Endothelial cell of umbilical vein (primary cell): ENCODE results near the gene CCDC40. TPM values are rescaled to one million over a fixed set of nuclear protein-coding genes. Genes with fewer than 3 reads are reported as not detected.

ENCODE experiments used
- BruUV-seq: library from RNA; stranded (reverse); fragments of 400-500 nt; replicated peaks from 2 replicates; lab custom pipeline; 2021; lab: Mats Ljungman, UMichigan
- CTCF ChIA-PET: fragments of 300-600, 350-600 bp; sonication (Branson Sonifier 250); formaldehyde crosslinking; loops from one replicate; lab custom pipeline; 2021; ENCODE audit warnings: antibody characterized with exemption, inconsistent platforms; lab: Charles Lee
- POLR2A ChIA-PET: fragments of 300-600, 350-600 bp; sonication (Branson Sonifier 250); formaldehyde crosslinking; loops from one replicate; lab custom pipeline; 2021; ENCODE audit warnings: antibody characterized with exemption, inconsistent platforms; lab: Charles Lee
- DNase-seq: peaks from one replicate; pipeline ENCODE4 v3.0.0-alpha.2; 2011; ENCODE audit warnings: low read depth, low spot score
- FAIRE-seq: peaks from 2 replicates; lab custom pipeline; 2011; peaks lifted over from hg19 to GRCh38; lab: Jason Lieb, UNC
- H2AFZ ChIP-seq: 2 replicates; pipeline ENCODE4 v1.6.0; 2012; ENCODE audit warnings: low read depth, low read length, control low read depth, inconsistent platforms
- H3K27ac ChIP-seq: 2 replicates; pipeline ENCODE4 v1.5.1; 2011; ENCODE audit warnings: low read depth, mild to moderate bottlenecking, control low read depth, low read length, moderate library complexity; ENCODE audit not compliant: insufficient read depth
- H3K27me3 ChIP-seq, 2 experiments: 2 replicates each; pipeline versions ENCODE4 v1.6.0 to v1.6.1; 2011; ENCODE audit warnings: low read length in 2 of 2, mixed read lengths in 1 of 2; ENCODE audit not compliant: control insufficient read depth in 2 of 2, insufficient read depth in 2 of 2
- H3K36me3 ChIP-seq, 2 experiments: 2 replicates in 1 of 2; 3 replicates in 1 of 2; pipeline ENCODE4 v1.5.1; 2011; ENCODE audit warnings: low read length in 2 of 2, mild to moderate bottlenecking in 1 of 2, moderate library complexity in 1 of 2; ENCODE audit not compliant: control insufficient read depth in 2 of 2, insufficient read depth in 2 of 2; ENCODE audit errors: extremely low read depth in 1 of 2
- H3K4me1 ChIP-seq: 3 replicates; pipeline ENCODE4 v1.5.1; 2011; ENCODE audit warnings: mild to moderate bottlenecking, low read length; ENCODE audit not compliant: control insufficient read depth, insufficient read depth; ENCODE audit errors: extremely low read depth
- H3K4me2 ChIP-seq: 2 replicates; pipeline ENCODE4 v1.6.1; 2011; ENCODE audit warnings: low read length, control low read depth, mixed read lengths; ENCODE audit not compliant: insufficient read depth
- H3K4me3 ChIP-seq, 3 experiments: fragments of 200-600 bp in 1 of 3; sonication (generic), shearing (Covaris generic) in 1 of 3; replicated peaks in 1 of 3; 2 replicates each; pipeline ENCODE4 v1.5.1; 2011 to 2016; ENCODE audit warnings: control low read depth in 3 of 3, low read length in 3 of 3, mild to moderate bottlenecking in 2 of 3, inconsistent platforms in 1 of 3, low read depth in 1 of 3, moderate library complexity in 1 of 3; ENCODE audit not compliant: insufficient read depth in 1 of 3
- H3K79me2 ChIP-seq: 2 replicates; pipeline ENCODE4 v1.6.0; 2012; ENCODE audit warnings: low read length, inconsistent platforms; ENCODE audit not compliant: control insufficient read depth, insufficient read depth
- H3K9ac ChIP-seq: replicated peaks from 2 replicates; pipeline ENCODE3; 2011; ENCODE audit warnings: low read length, control low read depth; ENCODE audit not compliant: insufficient read depth; ENCODE audit errors: extremely low read depth
- H3K9me1 ChIP-seq: replicated peaks from 3 replicates; pipeline ENCODE4 v1.6.0; 2011; ENCODE audit warnings: mild to moderate bottlenecking, low read length; ENCODE audit not compliant: control insufficient read depth, insufficient read depth; ENCODE audit errors: extremely low read depth
- H3K9me3 ChIP-seq: replicated peaks from 2 replicates; pipeline ENCODE4 v1.5.1; 2012; ENCODE audit warnings: low read length, inconsistent platforms; ENCODE audit not compliant: control insufficient read depth, insufficient read depth
- H4K20me1 ChIP-seq: replicated peaks from 2 replicates; pipeline ENCODE3; 2011; ENCODE audit warnings: mild to moderate bottlenecking, low read length; ENCODE audit not compliant: control insufficient read depth, insufficient read depth; ENCODE audit errors: extremely low read depth
- CTCF ChIP-seq, 2 donors: IDR thresholded peaks; 1 replicate in 1 of 2; 2 replicates in 1 of 2; pipeline ENCODE4 v1.5.1; 2011; ENCODE audit warnings: low read length in 2 of 2, mild to moderate bottlenecking in 2 of 2, moderate library complexity in 2 of 2, control low read depth in 1 of 2, inconsistent platforms in 1 of 2, low read depth in 1 of 2; ENCODE audit not compliant: insufficient read depth in 1 of 2; ENCODE audit errors: extremely low read depth in 1 of 2
- EZH2 ChIP-seq: IDR thresholded peaks from 2 replicates; pipeline ENCODE4 v1.6.1; 2012; ENCODE audit warnings: borderline replicate concordance, low read depth, mild to moderate bottlenecking, moderate library complexity, low read length, inconsistent platforms; ENCODE audit not compliant: severe bottlenecking
- FOS ChIP-seq: IDR thresholded peaks from 2 replicates; pipeline ENCODE4 v1.6.1; 2011; ENCODE audit warnings: mild to moderate bottlenecking, low read length, moderate library complexity, borderline replicate concordance; ENCODE audit not compliant: insufficient read depth
- GATA2 ChIP-seq: IDR thresholded peaks from 2 replicates; pipeline ENCODE4 v1.7.0; 2011; ENCODE audit warnings: low read depth, mild to moderate bottlenecking, moderate library complexity, mixed read lengths, low read length; ENCODE audit not compliant: insufficient read length, insufficient read depth
- JUN ChIP-seq: IDR thresholded peaks from 2 replicates; pipeline ENCODE4 v1.6.1; 2011; ENCODE audit warnings: borderline replicate concordance, low read depth; ENCODE audit not compliant: insufficient read length, insufficient read depth
- MAX ChIP-seq: IDR thresholded peaks from 2 replicates; pipeline ENCODE4 v1.6.1; 2011; ENCODE audit not compliant: insufficient read depth, insufficient read length
- MYC ChIP-seq: IDR thresholded peaks from one replicate; pipeline ENCODE4 v1.6.1; 2011; ENCODE audit warnings: mild to moderate bottlenecking, low read depth, low read length
- POLR2A ChIP-seq: IDR thresholded peaks from 2 replicates; pipeline ENCODE4 v1.6.1; 2012; ENCODE audit warnings: low read depth, mild to moderate bottlenecking, control low read depth, low read length
- POLR2AphosphoS5 ChIP-seq: IDR thresholded peaks from 2 replicates; pipeline ENCODE4 v1.6.1; 2012; ENCODE audit warnings: low read depth, mild to moderate bottlenecking, control low read depth, low read length, moderate library complexity; ENCODE audit not compliant: insufficient read depth
- dilution Hi-C: fragments of 300-500 bp; cut with MboI; formaldehyde crosslinking; loops from one replicate; pipeline ENCODE4 v1.15.0; 2019; ENCODE audit warnings: low sequenced_read_pairs; ENCODE audit not compliant: extremely low pct_ligation_motif_present
- intact Hi-C: fragments of 100-400 bp; cut with micrococcal nuclease; formaldehyde crosslinking; loops from one replicate; pipeline ENCODE4 v1.10.0; 2022
- polyA plus RNA-seq, 4 experiments: library from polyadenylated mRNA; depleted of rRNA in 3 of 4; stranded (reverse) in 3 of 4; unstranded in 1 of 4; fragments of >200 nt; gene quantifications; 2 replicates each; pipeline versions ENCODE4 v1.2.1 to v1.2.3, GENCODE V29; 2011 to 2012; ENCODE audit warnings: missing spikeins in 1 of 4
- total RNA-seq: library from RNA; stranded (reverse); gene quantifications from 2 replicates; pipeline ENCODE4 v1.2.3, GENCODE V29; 2021

The CCDC40 gene
- total and polyA plus RNA-seq, 2 donors (not counting 3 experiments of a cell fraction or from before 2014, with no cell fraction given), result 1.4 to 5.5 TPM

GRCh38 chr17:80125656-80126448, 89.4 kb downstream of the CCDC40 start:
- TF ChIP-seq MYC, result no peak
- TF ChIP-seq MAX, result no peak
- no peak for TF ChIP-seq JUN
- TF ChIP-seq POLR2A, result no peak
- no peak for TF ChIP-seq POLR2AphosphoS5
- TF ChIP-seq CTCF (IDR thresholded peaks at IDR 0.05; ENCODE audit: extremely low read depth in 1 of 2, insufficient read depth in 1 of 2, low read depth in 1 of 2, low read length in 2 of 2), result no peak
- TF ChIP-seq GATA2, result no peak
- no peak for TF ChIP-seq EZH2
- TF ChIP-seq FOS, result no peak
- Histone ChIP-seq H3K9me1 (no peaks in the 10 kb centered on the region), H3K27ac (no peak overlapping the region), H4K20me1 (no peaks in the 10 kb centered on the region), H3K27me3 (peaks cover 18 to 19% of the 10 kb centered on the region in 2 experiments), H3K4me1 (no peaks in the 10 kb centered on the region), H2AFZ (no peak overlapping the region), H3K4me3 (no peak overlapping the region), H3K79me2 (no peaks in the 10 kb centered on the region), H3K36me3 (no peaks in the 10 kb centered on the region), H3K9ac (no peak overlapping the region), H3K9me3 (no peaks in the 10 kb centered on the region), H3K4me2 (no peak overlapping the region)
- POLR2A ChIA-PET, result no interaction called here
- BruUV-seq, result no TSS peak
- CTCF ChIA-PET, result interaction anchor here (1.2 kb wide), 1 partner anchor 14 kb away, joined by 3 read pairs; no protein-coding TSS in a partner anchor
- DNase-seq (no peak), FAIRE-seq (no peak)
- dilution Hi-C loops, result no loop called here
- intact Hi-C loops, result no loop called here
